Measurements from ENCODE around the gene MAST3. TPM values are rescaled to one million over a fixed set of nuclear protein-coding genes. Genes with fewer than 3 reads are reported as not detected.

MAST3 gene
- total and polyA plus RNA-seq, 2 of the 13 experiments (the other 11 are each of a cell fraction or from before 2014, with no cell fraction given) = 4.1 to 4.6 TPM

DNA sequence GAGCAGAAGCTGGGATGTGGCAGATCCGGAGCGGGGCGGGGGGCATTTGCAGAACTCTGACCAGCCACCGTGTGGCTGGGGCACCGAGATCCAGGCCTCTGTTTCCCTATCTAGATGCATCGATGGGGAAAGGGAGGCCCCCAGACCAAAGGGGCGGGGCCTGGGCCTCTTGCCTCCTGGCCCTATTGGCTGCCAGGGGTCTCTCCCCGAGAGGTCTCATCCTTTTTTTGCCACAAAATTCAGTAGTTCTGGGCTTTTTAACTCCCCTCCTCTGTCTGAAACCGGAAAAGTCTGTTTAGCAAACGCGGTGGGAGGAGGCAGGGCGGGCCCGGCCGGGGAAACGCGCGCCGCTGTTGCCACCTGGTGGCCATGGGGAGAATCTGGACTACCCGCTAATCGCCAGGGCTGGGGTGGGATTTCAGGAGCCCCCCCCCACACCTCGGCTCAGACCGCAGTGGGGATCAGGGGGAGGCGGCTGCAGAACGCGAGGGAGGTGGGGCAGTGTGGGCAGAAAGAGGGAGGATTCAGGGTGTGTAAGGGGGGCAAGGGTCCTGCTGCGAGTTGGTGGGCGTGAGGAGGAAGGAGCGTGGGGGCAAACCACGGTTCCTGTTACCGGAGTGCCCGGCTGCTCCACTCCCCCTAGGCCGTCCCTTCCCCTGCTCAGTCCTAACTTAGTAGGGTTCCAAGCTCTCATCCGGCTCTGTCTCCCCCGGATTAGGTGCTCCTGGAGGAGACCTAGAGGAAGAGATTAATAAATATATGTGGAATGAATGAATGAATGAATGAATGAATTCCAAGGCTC is 39.2 kb upstream of the MAST3 start (continued):
- TF ChIP-seq, protein P1, sequence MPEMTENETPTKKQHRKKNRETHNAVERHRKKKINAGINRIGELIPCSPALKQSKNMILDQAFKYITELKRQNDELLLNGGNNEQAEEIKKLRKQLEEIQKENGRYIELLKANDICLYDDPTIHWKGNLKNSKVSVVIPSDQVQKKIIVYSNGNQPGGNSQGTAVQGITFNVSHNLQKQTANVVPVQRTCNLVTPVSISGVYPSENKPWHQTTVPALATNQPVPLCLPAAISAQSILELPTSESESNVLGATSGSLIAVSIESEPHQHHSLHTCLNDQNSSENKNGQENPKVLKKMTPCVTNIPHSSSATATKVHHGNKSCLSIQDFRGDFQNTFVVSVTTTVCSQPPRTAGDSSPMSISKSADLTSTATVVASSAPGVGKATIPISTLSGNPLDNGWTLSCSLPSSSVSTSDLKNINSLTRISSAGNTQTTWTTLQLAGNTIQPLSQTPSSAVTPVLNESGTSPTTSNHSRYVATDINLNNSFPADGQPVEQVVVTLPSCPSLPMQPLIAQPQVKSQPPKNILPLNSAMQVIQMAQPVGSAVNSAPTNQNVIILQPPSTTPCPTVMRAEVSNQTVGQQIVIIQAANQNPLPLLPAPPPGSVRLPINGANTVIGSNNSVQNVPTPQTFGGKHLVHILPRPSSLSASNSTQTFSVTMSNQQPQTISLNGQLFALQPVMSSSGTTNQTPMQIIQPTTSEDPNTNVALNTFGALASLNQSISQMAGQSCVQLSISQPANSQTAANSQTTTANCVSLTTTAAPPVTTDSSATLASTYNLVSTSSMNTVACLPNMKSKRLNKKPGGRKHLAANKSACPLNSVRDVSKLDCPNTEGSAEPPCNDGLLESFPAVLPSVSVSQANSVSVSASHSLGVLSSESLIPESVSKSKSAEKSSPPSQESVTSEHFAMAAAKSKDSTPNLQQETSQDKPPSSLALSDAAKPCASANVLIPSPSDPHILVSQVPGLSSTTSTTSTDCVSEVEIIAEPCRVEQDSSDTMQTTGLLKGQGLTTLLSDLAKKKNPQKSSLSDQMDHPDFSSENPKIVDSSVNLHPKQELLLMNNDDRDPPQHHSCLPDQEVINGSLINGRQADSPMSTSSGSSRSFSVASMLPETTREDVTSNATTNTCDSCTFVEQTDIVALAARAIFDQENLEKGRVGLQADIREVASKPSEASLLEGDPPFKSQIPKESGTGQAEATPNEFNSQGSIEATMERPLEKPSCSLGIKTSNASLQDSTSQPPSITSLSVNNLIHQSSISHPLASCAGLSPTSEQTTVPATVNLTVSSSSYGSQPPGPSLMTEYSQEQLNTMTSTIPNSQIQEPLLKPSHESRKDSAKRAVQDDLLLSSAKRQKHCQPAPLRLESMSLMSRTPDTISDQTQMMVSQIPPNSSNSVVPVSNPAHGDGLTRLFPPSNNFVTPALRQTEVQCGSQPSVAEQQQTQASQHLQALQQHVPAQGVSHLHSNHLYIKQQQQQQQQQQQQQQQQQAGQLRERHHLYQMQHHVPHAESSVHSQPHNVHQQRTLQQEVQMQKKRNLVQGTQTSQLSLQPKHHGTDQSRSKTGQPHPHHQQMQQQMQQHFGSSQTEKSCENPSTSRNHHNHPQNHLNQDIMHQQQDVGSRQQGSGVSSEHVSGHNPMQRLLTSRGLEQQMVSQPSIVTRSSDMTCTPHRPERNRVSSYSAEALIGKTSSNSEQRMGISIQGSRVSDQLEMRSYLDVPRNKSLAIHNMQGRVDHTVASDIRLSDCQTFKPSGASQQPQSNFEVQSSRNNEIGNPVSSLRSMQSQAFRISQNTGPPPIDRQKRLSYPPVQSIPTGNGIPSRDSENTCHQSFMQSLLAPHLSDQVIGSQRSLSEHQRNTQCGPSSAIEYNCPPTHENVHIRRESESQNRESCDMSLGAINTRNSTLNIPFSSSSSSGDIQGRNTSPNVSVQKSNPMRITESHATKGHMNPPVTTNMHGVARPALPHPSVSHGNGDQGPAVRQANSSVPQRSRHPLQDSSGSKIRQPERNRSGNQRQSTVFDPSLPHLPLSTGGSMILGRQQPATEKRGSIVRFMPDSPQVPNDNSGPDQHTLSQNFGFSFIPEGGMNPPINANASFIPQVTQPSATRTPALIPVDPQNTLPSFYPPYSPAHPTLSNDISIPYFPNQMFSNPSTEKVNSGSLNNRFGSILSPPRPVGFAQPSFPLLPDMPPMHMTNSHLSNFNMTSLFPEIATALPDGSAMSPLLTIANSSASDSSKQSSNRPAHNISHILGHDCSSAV (CRISPR knock-in tag; IDR thresholded peaks at IDR 0.05; ENCODE audit: borderline replicate concordance) = no peak
- no peak for TF ChIP-seq ZNF180 (CRISPR knock-in tag; IDR thresholded peaks at IDR 0.05; ENCODE audit: borderline replicate concordance, low read depth)
- TF ChIP-seq TBX3 (IDR thresholded peaks at IDR 0.05; ENCODE audit: borderline replicate concordance) = no peak
- TF ChIP-seq PHF20 (CRISPR knock-in tag; IDR thresholded peaks at IDR 0.05) = no peak
- TF ChIP-seq SALL2 (CRISPR knock-in tag; IDR thresholded peaks at IDR 0.05) = no peak
- TF ChIP-seq, protein P2, sequence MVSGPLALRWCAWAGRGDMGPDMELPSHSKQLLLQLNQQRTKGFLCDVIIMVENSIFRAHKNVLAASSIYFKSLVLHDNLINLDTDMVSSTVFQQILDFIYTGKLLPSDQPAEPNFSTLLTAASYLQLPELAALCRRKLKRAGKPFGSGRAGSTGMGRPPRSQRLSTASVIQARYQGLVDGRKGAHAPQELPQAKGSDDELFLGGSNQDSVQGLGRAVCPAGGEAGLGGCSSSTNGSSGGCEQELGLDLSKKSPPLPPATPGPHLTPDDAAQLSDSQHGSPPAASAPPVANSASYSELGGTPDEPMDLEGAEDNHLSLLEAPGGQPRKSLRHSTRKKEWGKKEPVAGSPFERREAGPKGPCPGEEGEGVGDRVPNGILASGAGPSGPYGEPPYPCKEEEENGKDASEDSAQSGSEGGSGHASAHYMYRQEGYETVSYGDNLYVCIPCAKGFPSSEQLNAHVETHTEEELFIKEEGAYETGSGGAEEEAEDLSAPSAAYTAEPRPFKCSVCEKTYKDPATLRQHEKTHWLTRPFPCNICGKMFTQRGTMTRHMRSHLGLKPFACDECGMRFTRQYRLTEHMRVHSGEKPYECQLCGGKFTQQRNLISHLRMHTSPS (CRISPR knock-in tag; IDR thresholded peaks at IDR 0.05; ENCODE audit: low read depth) = no peak
- TF ChIP-seq, protein P3, sequence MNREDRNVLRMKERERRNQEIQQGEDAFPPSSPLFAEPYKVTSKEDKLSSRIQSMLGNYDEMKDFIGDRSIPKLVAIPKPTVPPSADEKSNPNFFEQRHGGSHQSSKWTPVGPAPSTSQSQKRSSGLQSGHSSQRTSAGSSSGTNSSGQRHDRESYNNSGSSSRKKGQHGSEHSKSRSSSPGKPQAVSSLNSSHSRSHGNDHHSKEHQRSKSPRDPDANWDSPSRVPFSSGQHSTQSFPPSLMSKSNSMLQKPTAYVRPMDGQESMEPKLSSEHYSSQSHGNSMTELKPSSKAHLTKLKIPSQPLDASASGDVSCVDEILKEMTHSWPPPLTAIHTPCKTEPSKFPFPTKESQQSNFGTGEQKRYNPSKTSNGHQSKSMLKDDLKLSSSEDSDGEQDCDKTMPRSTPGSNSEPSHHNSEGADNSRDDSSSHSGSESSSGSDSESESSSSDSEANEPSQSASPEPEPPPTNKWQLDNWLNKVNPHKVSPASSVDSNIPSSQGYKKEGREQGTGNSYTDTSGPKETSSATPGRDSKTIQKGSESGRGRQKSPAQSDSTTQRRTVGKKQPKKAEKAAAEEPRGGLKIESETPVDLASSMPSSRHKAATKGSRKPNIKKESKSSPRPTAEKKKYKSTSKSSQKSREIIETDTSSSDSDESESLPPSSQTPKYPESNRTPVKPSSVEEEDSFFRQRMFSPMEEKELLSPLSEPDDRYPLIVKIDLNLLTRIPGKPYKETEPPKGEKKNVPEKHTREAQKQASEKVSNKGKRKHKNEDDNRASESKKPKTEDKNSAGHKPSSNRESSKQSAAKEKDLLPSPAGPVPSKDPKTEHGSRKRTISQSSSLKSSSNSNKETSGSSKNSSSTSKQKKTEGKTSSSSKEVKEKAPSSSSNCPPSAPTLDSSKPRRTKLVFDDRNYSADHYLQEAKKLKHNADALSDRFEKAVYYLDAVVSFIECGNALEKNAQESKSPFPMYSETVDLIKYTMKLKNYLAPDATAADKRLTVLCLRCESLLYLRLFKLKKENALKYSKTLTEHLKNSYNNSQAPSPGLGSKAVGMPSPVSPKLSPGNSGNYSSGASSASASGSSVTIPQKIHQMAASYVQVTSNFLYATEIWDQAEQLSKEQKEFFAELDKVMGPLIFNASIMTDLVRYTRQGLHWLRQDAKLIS (CRISPR knock-in tag; IDR thresholded peaks at IDR 0.05) = no peak
- TF ChIP-seq, protein P4, sequence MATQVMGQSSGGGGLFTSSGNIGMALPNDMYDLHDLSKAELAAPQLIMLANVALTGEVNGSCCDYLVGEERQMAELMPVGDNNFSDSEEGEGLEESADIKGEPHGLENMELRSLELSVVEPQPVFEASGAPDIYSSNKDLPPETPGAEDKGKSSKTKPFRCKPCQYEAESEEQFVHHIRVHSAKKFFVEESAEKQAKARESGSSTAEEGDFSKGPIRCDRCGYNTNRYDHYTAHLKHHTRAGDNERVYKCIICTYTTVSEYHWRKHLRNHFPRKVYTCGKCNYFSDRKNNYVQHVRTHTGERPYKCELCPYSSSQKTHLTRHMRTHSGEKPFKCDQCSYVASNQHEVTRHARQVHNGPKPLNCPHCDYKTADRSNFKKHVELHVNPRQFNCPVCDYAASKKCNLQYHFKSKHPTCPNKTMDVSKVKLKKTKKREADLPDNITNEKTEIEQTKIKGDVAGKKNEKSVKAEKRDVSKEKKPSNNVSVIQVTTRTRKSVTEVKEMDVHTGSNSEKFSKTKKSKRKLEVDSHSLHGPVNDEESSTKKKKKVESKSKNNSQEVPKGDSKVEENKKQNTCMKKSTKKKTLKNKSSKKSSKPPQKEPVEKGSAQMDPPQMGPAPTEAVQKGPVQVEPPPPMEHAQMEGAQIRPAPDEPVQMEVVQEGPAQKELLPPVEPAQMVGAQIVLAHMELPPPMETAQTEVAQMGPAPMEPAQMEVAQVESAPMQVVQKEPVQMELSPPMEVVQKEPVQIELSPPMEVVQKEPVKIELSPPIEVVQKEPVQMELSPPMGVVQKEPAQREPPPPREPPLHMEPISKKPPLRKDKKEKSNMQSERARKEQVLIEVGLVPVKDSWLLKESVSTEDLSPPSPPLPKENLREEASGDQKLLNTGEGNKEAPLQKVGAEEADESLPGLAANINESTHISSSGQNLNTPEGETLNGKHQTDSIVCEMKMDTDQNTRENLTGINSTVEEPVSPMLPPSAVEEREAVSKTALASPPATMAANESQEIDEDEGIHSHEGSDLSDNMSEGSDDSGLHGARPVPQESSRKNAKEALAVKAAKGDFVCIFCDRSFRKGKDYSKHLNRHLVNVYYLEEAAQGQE (IDR thresholded peaks at IDR 0.05; ENCODE audit: borderline replicate concordance in 1 of 2, low read depth in 1 of 2, low read length in 2 of 2) = no peak
- no peak for TF ChIP-seq RFXAP (CRISPR knock-in tag; IDR thresholded peaks at IDR 0.05; ENCODE audit: borderline replicate concordance)

Data from HepG2 (cell line).